Measurements from ENCODE around the gene C17orf107.
A peak's percentile ranks its signal among the peaks of the same experiment; 100 is the strongest.

The C17orf107 gene

GRCh38 chr17:4934173-4934979 is 35.0 kb downstream of the C17orf107 start:
- DNase-seq (ENCODE audit: low read depth in 1 of 2, low spot score in 1 of 2): no peak

GRCh38 chr17:4935650-4936049 is 36.3 kb downstream of the C17orf107 start:
- DNase-seq (ENCODE audit: low read depth in 1 of 2, low spot score in 1 of 2): no peak

GRCh38 chr17:4936436-4936835 is 37.1 kb downstream of the C17orf107 start:
- no peak for DNase-seq (ENCODE audit: low read depth in 1 of 2, low spot score in 1 of 2)

- no peak for DNase-seq (ENCODE audit: low read depth in 1 of 2, low spot score in 1 of 2)
These were observed 38.2 kb downstream of the C17orf107 start for GRCh38 chr17:4937553-4937952.

- no peak for DNase-seq (ENCODE audit: low read depth in 1 of 2, low spot score in 1 of 2)
These were observed 38.7 kb downstream of the C17orf107 start for GRCh38 chr17:4938069-4938491.

- no peak for DNase-seq (ENCODE audit: low read depth in 1 of 2, low spot score in 1 of 2)
These were observed 39.6 kb downstream of the C17orf107 start for GRCh38 chr17:4938688-4939545.

- DNase-seq (ENCODE audit: low read depth in 1 of 2, low spot score in 1 of 2): no peak
These were observed 40.1 kb downstream of the C17orf107 start for GRCh38 chr17:4939546-4939795.

- peak; percentile 80 to 96 for DNase-seq (ENCODE audit: low read depth in 1 of 2, low spot score in 1 of 2)
These were observed 40.6 kb downstream of the C17orf107 start, which contains the start of the genes RNF167 and SLC25A11 for GRCh38 chr17:4939796-4940554. Gene RNF167 (plus strand): TSS chr17:4940268. CDS start chr17:4940910, 642 bp downstream. Gene SLC25A11 (minus strand): TSS chr17:4940046. CDS start chr17:4939910, 136 bp downstream.

- DNase-seq (ENCODE audit: low read depth in 1 of 2, low spot score in 1 of 2): no peak
These were observed 41.4 kb downstream of the C17orf107 start for GRCh38 chr17:4940555-4941318.

- no peak for DNase-seq (ENCODE audit: low read depth in 1 of 2, low spot score in 1 of 2)
These were observed 41.9 kb downstream of the C17orf107 start for GRCh38 chr17:4941319-4941610.

- no peak for DNase-seq (ENCODE audit: low read depth in 1 of 2, low spot score in 1 of 2)
These were observed 43.6 kb downstream of the C17orf107 start for GRCh38 chr17:4942760-4943508.

- DNase-seq (ENCODE audit: low read depth in 1 of 2, low spot score in 1 of 2): no peak
These were observed 44.8 kb downstream of the C17orf107 start for GRCh38 chr17:4944163-4944553.

- DNase-seq (ENCODE audit: low read depth in 1 of 2, low spot score in 1 of 2): peak in 1 of 2 donors; percentile 26
These were observed 45.3 kb downstream of the C17orf107 start for GRCh38 chr17:4944554-4945175.

- peak; percentile 72 to 84 for DNase-seq (ENCODE audit: low read depth in 1 of 2, low spot score in 1 of 2)
These were observed 46.0 kb downstream of the C17orf107 start for GRCh38 chr17:4945176-4945943.

- no peak for DNase-seq (ENCODE audit: low read depth in 1 of 2, low spot score in 1 of 2)
These were observed 46.6 kb downstream of the C17orf107 start for GRCh38 chr17:4945944-4946280.

- DNase-seq (ENCODE audit: low read depth in 1 of 2, low spot score in 1 of 2): no peak
These were observed 47.1 kb downstream of the C17orf107 start for GRCh38 chr17:4946312-4946976.

- peak in 1 of 2 donors; percentile 15 for DNase-seq (ENCODE audit: low read depth in 1 of 2, low spot score in 1 of 2)
These were observed 47.7 kb downstream of the C17orf107 start for GRCh38 chr17:4947010-4947410.

GRCh38 chr17:4947411-4948165 is 48.3 kb downstream of the C17orf107 start:
- peak; percentile 50 to 59 for DNase-seq (ENCODE audit: low read depth in 1 of 2, low spot score in 1 of 2)
